ENCODE results near the gene B3GALT6.

Gene B3GALT6

DNA sequence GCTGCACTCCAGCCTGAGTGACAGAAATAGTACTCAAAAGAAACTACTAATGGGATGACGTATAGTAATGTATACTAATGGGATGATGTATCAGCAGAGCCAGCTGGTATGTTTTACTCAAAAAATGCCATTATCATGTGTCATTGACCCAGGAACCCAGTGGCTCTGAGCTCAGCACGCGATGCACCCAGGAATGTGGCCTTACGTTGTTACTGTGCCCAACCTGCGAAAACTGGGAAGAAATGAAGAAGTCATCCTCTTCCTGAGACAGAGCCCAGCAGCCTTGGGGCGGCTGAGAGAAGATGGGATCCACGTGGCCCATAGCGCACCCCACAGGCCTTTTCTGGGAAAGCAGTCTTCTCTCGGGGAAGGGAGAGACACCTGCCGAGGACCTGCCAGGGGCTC, 32.8 kb downstream of the B3GALT6 start:
- H3K4me1 Mint-ChIP-seq, result peaks cover 22% of the 10 kb centered on the region
- no peak overlapping the region for H3K4me3 Mint-ChIP-seq
- peak overlapping the region; percentile 9 for H3K27ac Mint-ChIP-seq (ENCODE audit: low read depth)
- ATAC-seq (replicated peaks; ENCODE audit: extremely low read depth, poor library complexity, severe bottlenecking) (no peak), DNase-seq (ENCODE audit: low spot score in 2 of 2) (no peak)
- H3K27me3 Mint-ChIP-seq, result no peaks in the 10 kb centered on the region
- H3K9me3 Mint-ChIP-seq, result no peaks in the 10 kb centered on the region
- H3K36me3 Mint-ChIP-seq (ENCODE audit: insufficient read depth), result peaks cover 42% of the 10 kb centered on the region

GRCh38 chr1:1267488-1268283, 35.6 kb downstream of the B3GALT6 start:
- peaks cover 35% of the 10 kb centered on the region for H3K4me1 Mint-ChIP-seq
- H3K27ac Mint-ChIP-seq (ENCODE audit: low read depth), result no peak overlapping the region
- no peaks in the 10 kb centered on the region for H3K27me3 Mint-ChIP-seq
- no peak overlapping the region for H3K4me3 Mint-ChIP-seq
- no peak for ATAC-seq (replicated peaks; ENCODE audit: extremely low read depth, poor library complexity, severe bottlenecking)
- peaks cover 30% of the 10 kb centered on the region for H3K36me3 Mint-ChIP-seq (ENCODE audit: insufficient read depth)
- no peaks in the 10 kb centered on the region for H3K9me3 Mint-ChIP-seq
- no peak for DNase-seq (ENCODE audit: low spot score in 2 of 2)

- Mint-ChIP-seq H3K9me3 (no peaks in the 10 kb centered on the region), H3K27ac (ENCODE audit: low read depth) (no peak overlapping the region), H3K4me1 (peaks cover 38% of the 10 kb centered on the region), H3K36me3 (ENCODE audit: insufficient read depth) (peaks cover 28% of the 10 kb centered on the region), H3K27me3 (no peaks in the 10 kb centered on the region), H3K4me3 (no peak overlapping the region)
- DNase-seq (ENCODE audit: low spot score in 2 of 2) (no peak), ATAC-seq (replicated peaks; ENCODE audit: extremely low read depth, poor library complexity, severe bottlenecking) (no peak)
Observed at GRCh38 chr1:1268284-1268682, 36.2 kb downstream of the B3GALT6 start.

DNA sequence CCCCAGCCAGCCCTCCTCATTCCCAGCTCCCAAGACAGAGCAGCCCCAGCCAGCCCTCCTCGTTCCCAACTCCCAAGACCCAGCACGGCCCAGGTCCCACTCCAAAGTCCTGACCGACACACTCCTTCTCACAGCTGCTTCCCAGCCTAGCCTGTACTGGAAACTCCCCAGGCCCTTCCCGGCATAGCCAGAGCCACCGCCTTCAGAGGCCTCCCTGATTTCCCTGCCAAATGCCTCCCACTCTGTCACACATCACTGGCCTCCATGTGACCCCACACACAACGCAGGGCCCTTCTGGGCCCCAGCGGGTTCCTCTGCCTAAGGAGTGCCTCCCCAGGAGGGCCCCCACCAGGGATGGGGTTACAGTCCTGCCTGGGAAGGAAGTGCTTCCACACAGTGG, 38.8 kb downstream of the B3GALT6 start:
- H3K4me3 Mint-ChIP-seq, result peak overlapping the region; percentile 57
- peak overlapping the region; percentile 85 for H3K27ac Mint-ChIP-seq (ENCODE audit: low read depth)
- H3K4me1 Mint-ChIP-seq, result peaks cover 38% of the 10 kb centered on the region
- no peaks in the 10 kb centered on the region for H3K9me3 Mint-ChIP-seq
- DNase-seq (ENCODE audit: low spot score in 2 of 2) (no peak), ATAC-seq (replicated peaks; ENCODE audit: extremely low read depth, poor library complexity, severe bottlenecking) (no peak)
- peaks cover 19% of the 10 kb centered on the region for H3K36me3 Mint-ChIP-seq (ENCODE audit: insufficient read depth)
- no peaks in the 10 kb centered on the region for H3K27me3 Mint-ChIP-seq

DNA sequence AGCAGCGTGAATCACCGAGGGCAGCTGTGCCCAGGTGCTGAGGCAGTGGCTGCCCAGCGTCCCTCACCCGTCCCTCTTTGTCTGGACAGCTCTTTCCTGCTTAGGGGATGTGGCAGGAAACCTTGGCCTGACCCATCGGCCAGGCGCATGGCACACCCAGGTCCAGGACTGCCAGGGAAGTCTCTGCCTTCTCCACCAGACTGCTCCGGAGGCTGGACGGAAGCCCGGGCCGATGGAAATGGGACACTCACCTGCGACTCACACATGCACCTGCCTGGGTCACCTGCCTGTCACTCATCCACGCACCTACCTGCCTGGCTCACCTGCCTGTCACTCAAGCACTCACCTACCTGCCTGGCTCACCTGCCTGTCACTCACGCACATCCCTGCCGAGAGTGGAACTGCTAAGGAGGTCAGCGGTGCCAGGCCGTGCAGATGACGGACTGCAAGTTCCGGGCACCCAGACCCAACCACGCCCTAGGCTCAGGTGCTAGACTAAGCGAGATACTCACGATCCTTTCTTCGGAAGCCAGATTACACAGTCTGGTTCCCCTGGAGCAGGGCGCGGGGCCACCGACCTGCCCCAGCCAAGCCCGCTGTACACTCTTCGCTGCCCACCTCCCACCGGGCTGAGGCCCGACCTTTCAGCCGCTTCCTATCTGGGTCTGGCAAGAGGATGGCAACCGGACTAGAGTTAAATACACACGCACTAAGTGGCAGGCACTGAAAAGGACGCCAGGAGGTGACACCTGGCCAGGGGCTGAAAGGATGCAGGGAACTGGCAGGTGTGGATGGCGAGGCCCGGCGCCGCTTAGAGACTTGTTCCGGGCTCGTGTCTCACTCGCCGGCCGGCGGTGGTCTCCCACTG, 40.5 kb downstream of the B3GALT6 start:
- no peak for ATAC-seq (replicated peaks; ENCODE audit: extremely low read depth, poor library complexity, severe bottlenecking)
- H3K4me3 Mint-ChIP-seq, result peak overlapping the region; percentile 83

DNA sequence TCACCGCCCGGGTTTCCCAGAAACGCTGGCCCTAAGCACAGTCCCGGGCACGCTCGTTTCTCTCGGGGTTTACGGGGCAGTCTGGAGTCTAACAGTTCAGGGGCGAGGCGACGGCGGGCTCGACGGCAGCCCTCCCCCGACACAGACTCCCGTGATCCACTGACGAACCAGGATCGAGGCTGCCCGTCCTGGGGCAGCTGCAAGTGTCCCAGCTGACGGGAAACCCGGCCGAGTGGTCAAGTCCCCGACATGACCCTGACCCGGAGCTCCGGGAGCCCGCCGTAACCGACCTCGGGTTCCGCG, 41.1 kb downstream of the B3GALT6 start:
- H3K27me3 Mint-ChIP-seq, result no peaks in the 10 kb centered on the region
- peak overlapping the region; percentile 85 for H3K27ac Mint-ChIP-seq (ENCODE audit: low read depth)
- peaks cover 12% of the 10 kb centered on the region for H3K36me3 Mint-ChIP-seq (ENCODE audit: insufficient read depth)
- H3K4me3 Mint-ChIP-seq, result peak overlapping the region; percentile 83
- ATAC-seq (replicated peaks; ENCODE audit: extremely low read depth, poor library complexity, severe bottlenecking) (peak; percentile 3), DNase-seq (ENCODE audit: low spot score in 2 of 2) (no peak)
- peaks cover 30% of the 10 kb centered on the region for H3K4me1 Mint-ChIP-seq
- no peaks in the 10 kb centered on the region for H3K9me3 Mint-ChIP-seq

More for the DNA sequence above, 40.5 kb downstream of the B3GALT6 start:
- Mint-ChIP-seq H3K27ac (ENCODE audit: low read depth) (peak overlapping the region; percentile 85), H3K27me3 (no peaks in the 10 kb centered on the region), H3K4me1 (peaks cover 33% of the 10 kb centered on the region), H3K9me3 (no peaks in the 10 kb centered on the region), H3K36me3 (ENCODE audit: insufficient read depth) (peaks cover 15% of the 10 kb centered on the region)
- DNase-seq (ENCODE audit: low spot score in 2 of 2), result no peak

GRCh38 chr1:1273512-1274298, 41.7 kb downstream of the B3GALT6 start, which contains the start of gene UBE2J2:
Gene UBE2J2 (minus strand): TSS chr1:1273854. CDS start chr1:1267992, 5,862 bp downstream.
- Mint-ChIP-seq H3K27ac (ENCODE audit: low read depth) (peak within 1 kb of the TSS; percentile 85), H3K27me3 (no peaks in the 10 kb centered on the region), H3K36me3 (ENCODE audit: insufficient read depth) (peaks cover 12% of the 10 kb centered on the region), H3K4me1 (peaks cover 29% of the 10 kb centered on the region), H3K9me3 (no peaks in the 10 kb centered on the region), H3K4me3 (peak within 1 kb of the TSS; percentile 83)
- ATAC-seq (replicated peaks; ENCODE audit: extremely low read depth, poor library complexity, severe bottlenecking) (peak; percentile 98), DNase-seq (ENCODE audit: low spot score in 2 of 2) (peak; percentile 74 to 81)

GRCh38 chr1:1274299-1274930, 42.4 kb downstream of the B3GALT6 start:
- H3K27ac Mint-ChIP-seq (ENCODE audit: low read depth), result no peak overlapping the region
- no peak for ATAC-seq (replicated peaks; ENCODE audit: extremely low read depth, poor library complexity, severe bottlenecking)
- no peaks in the 10 kb centered on the region for H3K9me3 Mint-ChIP-seq
- peak overlapping the region; percentile 83 for H3K4me3 Mint-ChIP-seq
- H3K27me3 Mint-ChIP-seq, result no peaks in the 10 kb centered on the region
- peaks cover 29% of the 10 kb centered on the region for H3K4me1 Mint-ChIP-seq
- no peak for DNase-seq (ENCODE audit: low spot score in 2 of 2)
- H3K36me3 Mint-ChIP-seq (ENCODE audit: insufficient read depth), result peaks cover 9% of the 10 kb centered on the region

DNA sequence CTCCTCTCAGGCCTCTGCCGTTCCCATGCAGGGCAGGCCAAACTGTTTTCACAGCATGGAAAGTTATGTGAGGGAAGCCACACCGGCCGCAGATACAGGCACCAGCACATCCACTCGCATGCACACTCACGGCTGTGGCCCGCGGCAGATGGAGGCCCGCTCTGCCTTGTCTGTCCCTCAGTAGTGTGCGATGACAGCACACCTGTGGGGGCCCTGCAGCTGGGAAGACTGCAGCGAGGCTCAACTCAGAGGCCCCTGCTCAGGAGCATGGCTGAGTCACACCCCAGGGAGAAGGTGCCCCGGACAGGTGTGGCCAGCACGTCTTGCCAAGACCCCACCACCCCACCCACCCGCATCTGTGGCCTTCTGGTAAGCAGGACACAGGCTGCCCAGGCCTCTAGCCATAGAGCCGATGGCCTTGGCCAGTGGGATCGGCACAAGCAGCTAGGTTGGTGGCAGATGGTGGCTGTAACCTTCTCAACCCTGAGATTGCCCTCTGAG, 42.9 kb downstream of the B3GALT6 start:
- no peaks in the 10 kb centered on the region for H3K9me3 Mint-ChIP-seq
- DNase-seq (ENCODE audit: low spot score in 2 of 2) (no peak), ATAC-seq (replicated peaks; ENCODE audit: extremely low read depth, poor library complexity, severe bottlenecking) (no peak)
- peaks cover 26% of the 10 kb centered on the region for H3K4me1 Mint-ChIP-seq
- peaks cover 8% of the 10 kb centered on the region for H3K36me3 Mint-ChIP-seq (ENCODE audit: insufficient read depth)
- H3K4me3 Mint-ChIP-seq, result peak overlapping the region; percentile 83
- no peaks in the 10 kb centered on the region for H3K27me3 Mint-ChIP-seq
- H3K27ac Mint-ChIP-seq (ENCODE audit: low read depth), result no peak overlapping the region

- H3K4me1 Mint-ChIP-seq, result peaks cover 17% of the 10 kb centered on the region
- no peak overlapping the region for H3K4me3 Mint-ChIP-seq
- H3K27ac Mint-ChIP-seq (ENCODE audit: low read depth), result no peak overlapping the region
- DNase-seq (ENCODE audit: low spot score in 2 of 2), result no peak
- ATAC-seq (replicated peaks; ENCODE audit: extremely low read depth, poor library complexity, severe bottlenecking), result no peak
- no peaks in the 10 kb centered on the region for H3K9me3 Mint-ChIP-seq
- no peaks in the 10 kb centered on the region for H3K27me3 Mint-ChIP-seq
- peaks cover 5% of the 10 kb centered on the region for H3K36me3 Mint-ChIP-seq (ENCODE audit: insufficient read depth)
Observed at GRCh38 chr1:1275836-1276235, 43.8 kb downstream of the B3GALT6 start.

- no peaks in the 10 kb centered on the region for H3K4me1 Mint-ChIP-seq
- H3K27ac Mint-ChIP-seq (ENCODE audit: low read depth), result no peak overlapping the region
- no peak overlapping the region for H3K4me3 Mint-ChIP-seq
- ATAC-seq (replicated peaks; ENCODE audit: extremely low read depth, poor library complexity, severe bottlenecking) (no peak), DNase-seq (ENCODE audit: low spot score in 2 of 2) (no peak)
- H3K27me3 Mint-ChIP-seq, result no peaks in the 10 kb centered on the region
- no peaks in the 10 kb centered on the region for H3K36me3 Mint-ChIP-seq (ENCODE audit: insufficient read depth)
- no peaks in the 10 kb centered on the region for H3K9me3 Mint-ChIP-seq
Observed at GRCh38 chr1:1278620-1279019, 46.6 kb downstream of the B3GALT6 start.

- Mint-ChIP-seq H3K4me3 (no peak overlapping the region), H3K27ac (ENCODE audit: low read depth) (no peak overlapping the region), H3K9me3 (no peaks in the 10 kb centered on the region), H3K4me1 (no peaks in the 10 kb centered on the region), H3K27me3 (no peaks in the 10 kb centered on the region), H3K36me3 (ENCODE audit: insufficient read depth) (no peaks in the 10 kb centered on the region)
- ATAC-seq (replicated peaks; ENCODE audit: extremely low read depth, poor library complexity, severe bottlenecking) (no peak), DNase-seq (ENCODE audit: low spot score in 2 of 2) (no peak)
Observed at GRCh38 chr1:1279028-1279427, 47.0 kb downstream of the B3GALT6 start.

All from central memory CD8-positive, alpha-beta T cell (primary cell).